ENCODE data around the gene TAS1R3.

TAS1R3 gene

GRCh38 chr1:1299686-1300351 lies 31.3 kb upstream of the TAS1R3 start:
- no peaks in the 10 kb centered on the region for H3K9me3 Mint-ChIP-seq
- peak; percentile 45 for TF ChIP-seq CTCF (IDR thresholded peaks at IDR 0.05)
- H3K36me3 Mint-ChIP-seq (ENCODE audit: low read depth) = no peaks in the 10 kb centered on the region
- peaks cover 5% of the 10 kb centered on the region for H3K4me1 Mint-ChIP-seq
- H3K4me3 Mint-ChIP-seq = no peak overlapping the region
- no peak for DNase-seq
- no peak overlapping the region for H3K27ac Mint-ChIP-seq
- peaks cover 3% of the 10 kb centered on the region for H3K27me3 Mint-ChIP-seq (ENCODE audit: low read depth, poor library complexity)

DNA sequence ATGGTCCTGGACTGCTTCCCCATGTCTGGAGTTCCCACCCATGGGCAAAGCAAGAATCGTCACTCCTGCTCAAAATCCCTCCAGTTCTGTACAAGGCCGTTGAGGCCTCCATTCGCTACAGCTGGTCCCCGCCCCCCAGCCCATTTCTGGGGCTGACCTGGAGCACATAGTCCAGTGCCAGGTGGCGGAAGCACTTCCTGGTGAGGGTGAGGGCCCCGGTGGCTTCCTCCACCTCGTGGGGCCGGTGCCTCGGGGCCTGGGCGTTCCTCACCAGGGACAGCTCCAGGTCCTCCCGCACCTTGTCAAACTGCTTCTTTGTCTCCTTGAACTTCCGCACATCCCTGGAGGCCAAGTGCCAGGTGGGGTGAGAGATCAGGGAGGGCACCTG lies 30.7 kb upstream of the TAS1R3 start:
- H3K9me3 Mint-ChIP-seq = no peaks in the 10 kb centered on the region
- no peak for TF ChIP-seq CTCF (IDR thresholded peaks at IDR 0.05)
- no peak overlapping the region for H3K27ac Mint-ChIP-seq
- no peaks in the 10 kb centered on the region for H3K36me3 Mint-ChIP-seq (ENCODE audit: low read depth)
- peaks cover 3% of the 10 kb centered on the region for H3K27me3 Mint-ChIP-seq (ENCODE audit: low read depth, poor library complexity)
- H3K4me1 Mint-ChIP-seq = peaks cover 10% of the 10 kb centered on the region
- no peak overlapping the region for H3K4me3 Mint-ChIP-seq
- DNase-seq = no peak

DNA sequence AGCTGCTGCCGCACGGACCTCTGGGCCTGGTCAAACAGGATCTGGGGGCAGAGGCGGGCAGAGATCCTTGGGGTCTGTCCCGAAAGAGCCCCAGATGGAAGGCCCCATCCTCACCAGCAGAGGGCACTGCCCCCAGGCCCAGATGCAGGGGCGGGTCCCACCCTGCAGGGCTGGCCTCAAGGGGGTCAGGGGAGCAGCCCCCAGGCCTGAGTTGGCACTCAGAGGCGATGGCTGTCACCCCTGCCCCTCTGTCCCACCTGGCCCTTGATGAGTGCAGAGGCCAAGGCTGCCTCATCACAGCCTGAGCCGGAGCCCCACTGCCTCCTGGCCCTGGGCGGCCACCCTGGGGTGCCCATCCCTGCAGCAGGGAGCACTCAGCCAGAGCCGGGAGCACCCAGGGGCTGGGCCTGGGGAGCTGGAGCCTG lies 29.1 kb upstream of the TAS1R3 start:
- TF ChIP-seq CTCF (IDR thresholded peaks at IDR 0.05) = peak; percentile 50
- H3K36me3 Mint-ChIP-seq (ENCODE audit: low read depth) = no peaks in the 10 kb centered on the region
- DNase-seq = no peak
- peaks cover 3% of the 10 kb centered on the region for H3K27me3 Mint-ChIP-seq (ENCODE audit: low read depth, poor library complexity)
- H3K4me1 Mint-ChIP-seq = peaks cover 24% of the 10 kb centered on the region
- no peak overlapping the region for H3K27ac Mint-ChIP-seq
- no peak overlapping the region for H3K4me3 Mint-ChIP-seq
- no peaks in the 10 kb centered on the region for H3K9me3 Mint-ChIP-seq

GRCh38 chr1:1302951-1303509 lies 28.1 kb upstream of the TAS1R3 start:
- H3K36me3 Mint-ChIP-seq (ENCODE audit: low read depth) = no peaks in the 10 kb centered on the region
- no peak for DNase-seq
- no peak overlapping the region for H3K4me3 Mint-ChIP-seq
- TF ChIP-seq CTCF (IDR thresholded peaks at IDR 0.05) = no peak
- peaks cover 3% of the 10 kb centered on the region for H3K27me3 Mint-ChIP-seq (ENCODE audit: low read depth, poor library complexity)
- no peak overlapping the region for H3K27ac Mint-ChIP-seq
- H3K4me1 Mint-ChIP-seq = peaks cover 27% of the 10 kb centered on the region
- no peaks in the 10 kb centered on the region for H3K9me3 Mint-ChIP-seq

- H3K4me3 Mint-ChIP-seq = no peak overlapping the region
- no peaks in the 10 kb centered on the region for H3K9me3 Mint-ChIP-seq
- no peak for TF ChIP-seq CTCF (IDR thresholded peaks at IDR 0.05)
- DNase-seq = no peak
- H3K27me3 Mint-ChIP-seq (ENCODE audit: low read depth, poor library complexity) = peaks cover 3% of the 10 kb centered on the region
- peaks cover 27% of the 10 kb centered on the region for H3K4me1 Mint-ChIP-seq
- H3K36me3 Mint-ChIP-seq (ENCODE audit: low read depth) = no peaks in the 10 kb centered on the region
- no peak overlapping the region for H3K27ac Mint-ChIP-seq
Observed at GRCh38 chr1:1303736-1304135, 27.3 kb upstream of the TAS1R3 start.

Measured in nephron progenitor cell (in vitro differentiated cells).